SK-N-SH treated with all-trans-retinoic acid at 6 μM for 48 hours (cell line): ENCODE results near the gene FAF1.

Experiments
- POU6F1 ChIP-seq: fragments of 250-450 bp; sonication (Bioruptor Pico); IDR thresholded peaks from 2 replicates; pipeline ENCODE4 v1.8.0; 2021; ENCODE audit warnings: low read depth, mild to moderate bottlenecking, moderate library complexity, borderline replicate concordance
- ZFP30 ChIP-seq: fragments of 450-650 bp; formaldehyde crosslinking; IDR thresholded peaks from 2 replicates; pipeline ENCODE4 v1.5.0; 2022; ENCODE audit warnings: mild to moderate bottlenecking, moderate library complexity

GRCh38 chr1:50750021-50750619, 209.9 kb downstream of the FAF1 start:
- TF ChIP-seq POU6F1 (CRISPR knock-in tag) (no peak), ZFP30 (CRISPR knock-in tag) (no peak)
